HepG2 (cell line): ENCODE results near the gene KAZALD1. TPM values are rescaled to one million over a fixed set of nuclear protein-coding genes. Genes with fewer than 3 reads are reported as not detected.

Source experiments
- CBFB ChIP-seq: sonication (generic); formaldehyde crosslinking; IDR thresholded peaks from 2 replicates; pipeline ENCODE4 v1.4.0; 2020; ENCODE audit warnings: missing genetic modification reagents
- E2F5 ChIP-seq: sonication (generic); formaldehyde crosslinking; conservative IDR thresholded peaks from 2 replicates; pipeline ENCODE4 v1.4.0; 2020; ENCODE audit warnings: missing genetic modification reagents
- ETV6 ChIP-seq: sonication (generic); formaldehyde crosslinking; conservative IDR thresholded peaks from 2 replicates; pipeline ENCODE4 v1.4.0; 2020; ENCODE audit warnings: missing genetic modification reagents
- FOXC1 ChIP-seq: sonication (generic); formaldehyde crosslinking; IDR thresholded peaks from 2 replicates; pipeline ENCODE4 v1.8.0; 2022; ENCODE audit warnings: mild to moderate bottlenecking, missing genetic modification reagents, borderline replicate concordance
- JARID2 ChIP-seq: sonication (generic); formaldehyde crosslinking; IDR thresholded peaks from 2 replicates; pipeline ENCODE4 v1.8.1; 2023; ENCODE audit warnings: missing genetic modification reagents, inconsistent platforms; ENCODE audit not compliant: insufficient replicate concordance
- LRRFIP1 ChIP-seq: sonication (generic); formaldehyde crosslinking; conservative IDR thresholded peaks from 2 replicates; pipeline ENCODE4 v1.4.0; 2020; ENCODE audit warnings: missing genetic modification reagents
- PHF20 ChIP-seq: sonication (generic); formaldehyde crosslinking; IDR thresholded peaks from 2 replicates; pipeline ENCODE4 v1.5.0; 2020; ENCODE audit warnings: mild to moderate bottlenecking, missing genetic modification reagents
- SMAD3 ChIP-seq: sonication (generic); formaldehyde crosslinking; IDR thresholded peaks from 2 replicates; pipeline ENCODE4 v1.4.0; 2020; ENCODE audit warnings: missing genetic modification reagents
- SNAI1 ChIP-seq: sonication (generic); formaldehyde crosslinking; IDR thresholded peaks from 2 replicates; pipeline ENCODE4 v1.5.0; 2020; ENCODE audit warnings: mild to moderate bottlenecking, missing genetic modification reagents, borderline replicate concordance
- SP2 ChIP-seq: sonication (generic); formaldehyde crosslinking; IDR thresholded peaks from 2 replicates; pipeline ENCODE4 v1.5.1; 2020; ENCODE audit warnings: mild to moderate bottlenecking, missing genetic modification reagents
- SP4 ChIP-seq: sonication (generic); formaldehyde crosslinking; IDR thresholded peaks from 2 replicates; pipeline ENCODE4 v1.8.1; 2023; ENCODE audit warnings: mild to moderate bottlenecking, missing genetic modification reagents
- SPEN ChIP-seq: sonication (generic); formaldehyde crosslinking; IDR thresholded peaks from 2 replicates; pipeline ENCODE4 v1.5.1; 2020; ENCODE audit warnings: low read depth, mild to moderate bottlenecking, missing genetic modification reagents
- TBP ChIP-seq: sonication (generic); formaldehyde crosslinking; IDR thresholded peaks from 2 replicates; pipeline ENCODE4 v1.5.0; 2020; ENCODE audit warnings: missing genetic modification reagents
- ZFP82 ChIP-seq: sonication (generic); formaldehyde crosslinking; IDR thresholded peaks from 2 replicates; pipeline ENCODE4 v1.5.1; 2020; ENCODE audit warnings: mild to moderate bottlenecking, missing genetic modification reagents, borderline replicate concordance
- ZNF205 ChIP-seq: IDR thresholded peaks from 2 replicates; pipeline ENCODE4 v1.6.1; 2018; ENCODE audit warnings: missing biosample characterization, missing genetic modification reagents
- ZNF253 ChIP-seq: sonication (generic); formaldehyde crosslinking; IDR thresholded peaks from 2 replicates; pipeline ENCODE4 v1.8.0; 2022; ENCODE audit warnings: mild to moderate bottlenecking, missing genetic modification reagents, borderline replicate concordance
- ZNF564 ChIP-seq: sonication (generic); formaldehyde crosslinking; IDR thresholded peaks from 2 replicates; pipeline ENCODE4 v1.8.1; 2023; ENCODE audit warnings: mild to moderate bottlenecking, missing genetic modification reagents
- ZNF883 ChIP-seq: sonication (generic); formaldehyde crosslinking; IDR thresholded peaks from 2 replicates; pipeline ENCODE4 v1.5.1; 2020; ENCODE audit warnings: mild to moderate bottlenecking, missing genetic modification reagents; ENCODE audit errors: not compliant biosample characterization
- polyA plus RNA-seq, 8 experiments: library from polyadenylated mRNA; depleted of rRNA in 3 of 8; stranded (reverse) in 7 of 8; unstranded in 1 of 8; fragments of >200 nt; fragmentation: Illumina TruSeq in 4 of 8; extraction: Trizol in 4 of 8; gene quantifications; 2 replicates each; pipeline versions ENCODE4 v1.2.1 to v1.2.3, GENCODE V29; 2011 to 2016; ENCODE audit warnings: low read depth in 4 of 8, missing spikeins in 1 of 8, mixed read lengths in 1 of 8; ENCODE audit not compliant: insufficient read depth in 1 of 8
- total RNA-seq, 5 experiments: library from RNA; depleted of rRNA; stranded (reverse); fragments of >200 nt; fragmentation: Illumina TruSeq; extraction: Trizol; gene quantifications; 2 replicates each; pipeline ENCODE4 v1.2.3, GENCODE V29; 2016; ENCODE audit warnings: low read depth in 1 of 5
- TF ChIP-seq, protein P1 (sequence below): IDR thresholded peaks from 2 replicates; pipeline ENCODE4 v1.6.1; 2016; ENCODE audit warnings: low read depth, control low read depth
- TF ChIP-seq, protein P2 (sequence below): IDR thresholded peaks from 2 replicates; pipeline ENCODE4 v1.6.1; 2016
- TF ChIP-seq, protein P3 (sequence below): sonication (generic); formaldehyde crosslinking; IDR thresholded peaks from 2 replicates; pipeline ENCODE4 v1.5.1; 2020; ENCODE audit warnings: mild to moderate bottlenecking, missing genetic modification reagents, moderate library complexity

KAZALD1 gene
- total and polyA plus RNA-seq, 2 of the 13 experiments (the other 11 are each of a cell fraction or from before 2014, with no cell fraction given), result 16.7 to 27.7 TPM

- TF ChIP-seq, protein P1, sequence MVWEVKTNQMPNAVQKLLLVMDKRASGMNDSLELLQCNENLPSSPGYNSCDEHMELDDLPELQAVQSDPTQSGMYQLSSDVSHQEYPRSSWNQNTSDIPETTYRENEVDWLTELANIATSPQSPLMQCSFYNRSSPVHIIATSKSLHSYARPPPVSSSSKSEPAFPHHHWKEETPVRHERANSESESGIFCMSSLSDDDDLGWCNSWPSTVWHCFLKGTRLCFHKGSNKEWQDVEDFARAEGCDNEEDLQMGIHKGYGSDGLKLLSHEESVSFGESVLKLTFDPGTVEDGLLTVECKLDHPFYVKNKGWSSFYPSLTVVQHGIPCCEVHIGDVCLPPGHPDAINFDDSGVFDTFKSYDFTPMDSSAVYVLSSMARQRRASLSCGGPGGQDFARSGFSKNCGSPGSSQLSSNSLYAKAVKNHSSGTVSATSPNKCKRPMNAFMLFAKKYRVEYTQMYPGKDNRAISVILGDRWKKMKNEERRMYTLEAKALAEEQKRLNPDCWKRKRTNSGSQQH, result no peak
- TF ChIP-seq, protein P2, sequence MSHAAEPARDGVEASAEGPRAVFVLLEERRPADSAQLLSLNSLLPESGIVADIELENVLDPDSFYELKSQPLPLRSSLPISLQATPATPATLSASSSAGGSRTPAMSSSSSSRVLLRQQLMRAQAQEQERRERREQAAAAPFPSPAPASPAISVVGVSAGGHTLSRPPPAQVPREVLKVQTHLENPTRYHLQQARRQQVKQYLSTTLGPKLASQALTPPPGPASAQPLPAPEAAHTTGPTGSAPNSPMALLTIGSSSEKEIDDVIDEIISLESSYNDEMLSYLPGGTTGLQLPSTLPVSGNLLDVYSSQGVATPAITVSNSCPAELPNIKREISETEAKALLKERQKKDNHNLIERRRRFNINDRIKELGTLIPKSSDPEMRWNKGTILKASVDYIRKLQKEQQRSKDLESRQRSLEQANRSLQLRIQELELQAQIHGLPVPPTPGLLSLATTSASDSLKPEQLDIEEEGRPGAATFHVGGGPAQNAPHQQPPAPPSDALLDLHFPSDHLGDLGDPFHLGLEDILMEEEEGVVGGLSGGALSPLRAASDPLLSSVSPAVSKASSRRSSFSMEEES, result peak; percentile 50; the same call in 1 of the 2 replicates
- TF ChIP-seq ZNF883 (CRISPR knock-in tag), result peak; percentile 65
- peak; percentile 55 for TF ChIP-seq SPEN
- TF ChIP-seq ZNF564, result no peak
- TF ChIP-seq ETV6 (CRISPR knock-in tag), result no peak
- TF ChIP-seq LRRFIP1 (CRISPR knock-in tag), result no peak
- no peak for TF ChIP-seq SNAI1 (CRISPR knock-in tag)
- TF ChIP-seq ZNF253 (CRISPR knock-in tag), result no peak
- TF ChIP-seq CBFB, result no peak
- no peak for TF ChIP-seq JARID2 (CRISPR knock-in tag)
- TF ChIP-seq SMAD3 (CRISPR knock-in tag), result no peak
- peak; percentile 32; the same call in 1 of the 2 replicates for TF ChIP-seq ZNF205 (CRISPR knock-in tag)
- no peak for TF ChIP-seq ZFP82 (CRISPR knock-in tag)
- TF ChIP-seq SP2, result no peak
- TF ChIP-seq SP4, result peak; percentile 59
- TF ChIP-seq E2F5 (CRISPR knock-in tag), result peak; percentile 13; the same call in 1 of the 2 replicates
- TF ChIP-seq FOXC1 (CRISPR knock-in tag), result no peak; the same call in 1 of the 2 replicates
- TF ChIP-seq PHF20, result 0 out of 2 replicates have a peak, but pooled peaks have one; percentile 56
- TF ChIP-seq, protein P3, sequence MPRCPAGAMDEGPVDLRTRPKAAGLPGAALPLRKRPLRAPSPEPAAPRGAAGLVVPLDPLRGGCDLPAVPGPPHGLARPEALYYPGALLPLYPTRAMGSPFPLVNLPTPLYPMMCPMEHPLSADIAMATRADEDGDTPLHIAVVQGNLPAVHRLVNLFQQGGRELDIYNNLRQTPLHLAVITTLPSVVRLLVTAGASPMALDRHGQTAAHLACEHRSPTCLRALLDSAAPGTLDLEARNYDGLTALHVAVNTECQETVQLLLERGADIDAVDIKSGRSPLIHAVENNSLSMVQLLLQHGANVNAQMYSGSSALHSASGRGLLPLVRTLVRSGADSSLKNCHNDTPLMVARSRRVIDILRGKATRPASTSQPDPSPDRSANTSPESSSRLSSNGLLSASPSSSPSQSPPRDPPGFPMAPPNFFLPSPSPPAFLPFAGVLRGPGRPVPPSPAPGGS, result peak; percentile 83
- TF ChIP-seq TBP, result no peak
Measured at GRCh38 chr10:101018600-101019439, 43.0 kb upstream of the KAZALD1 start (continued).
